Measurements from ENCODE around the gene ZNF789. TPM values are rescaled to one million over a fixed set of nuclear protein-coding genes. Genes with fewer than 3 reads are reported as not detected.

The ZNF789 gene
- total RNA-seq, 1 donor from 2014 or later, result 13.0 TPM

DNA sequence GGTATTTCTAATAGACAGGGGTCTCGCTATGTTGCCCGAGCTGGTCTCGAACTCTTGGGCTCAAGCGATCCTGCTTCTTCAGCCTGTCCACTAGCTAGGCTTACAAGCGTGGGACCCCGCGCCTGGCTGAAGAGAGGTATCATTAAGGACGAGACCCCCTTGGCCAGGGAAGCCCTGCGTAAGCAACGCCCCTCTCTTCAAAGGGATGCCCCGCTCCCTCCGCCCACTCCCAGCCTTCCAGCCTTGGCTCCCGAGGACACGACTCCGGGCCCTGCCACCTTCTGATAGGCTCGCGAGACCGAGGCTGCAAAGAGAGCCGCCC is 31.6 kb downstream of the ZNF789 start:
- no peak for DNase-seq (ENCODE audit: low spot score)

DNA sequence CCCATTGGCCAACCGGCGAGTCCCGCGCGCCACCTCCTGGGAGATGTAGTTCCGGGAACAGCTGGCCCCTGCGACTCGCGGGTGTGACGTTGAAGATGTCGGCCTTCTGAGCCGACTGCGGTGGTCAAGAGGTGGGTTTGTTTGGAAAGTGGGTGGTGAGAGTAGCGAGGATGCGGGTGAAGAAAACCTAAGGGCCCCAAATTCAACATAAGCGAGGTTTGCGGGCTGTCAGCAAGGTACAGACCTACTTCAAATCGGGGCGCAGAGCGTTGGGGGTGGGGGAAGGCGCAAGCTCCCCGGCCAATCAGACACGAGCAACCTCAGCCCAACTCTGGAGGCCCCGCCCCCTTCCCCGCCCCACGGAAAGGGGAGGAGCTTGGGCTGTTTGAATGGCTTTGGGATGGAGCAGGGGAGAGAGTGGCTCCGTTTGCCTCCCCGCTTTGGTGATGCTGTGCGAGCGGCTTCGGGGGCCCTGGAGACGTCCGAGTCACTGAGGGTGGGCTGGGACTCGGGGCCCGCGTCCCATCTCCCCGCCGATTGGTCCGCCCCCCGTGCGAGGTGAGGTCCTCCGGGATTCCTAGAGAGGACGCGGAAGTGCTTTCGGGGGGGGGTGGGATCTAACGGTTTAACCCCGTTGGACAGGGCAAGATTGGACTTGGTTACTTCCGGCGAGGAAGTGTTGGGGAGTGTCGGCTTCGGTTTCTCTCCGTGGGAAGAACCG is 32.1 kb downstream of the ZNF789 start, which contains the start of gene ZKSCAN5:
ZKSCAN5 (plus strand) TSS at position 60 of the 721 bp plus-strand sequence. CDS start 1,383 bp downstream, outside the sequence.
- DNase-seq (ENCODE audit: low spot score), result peak; percentile 98

DNA sequence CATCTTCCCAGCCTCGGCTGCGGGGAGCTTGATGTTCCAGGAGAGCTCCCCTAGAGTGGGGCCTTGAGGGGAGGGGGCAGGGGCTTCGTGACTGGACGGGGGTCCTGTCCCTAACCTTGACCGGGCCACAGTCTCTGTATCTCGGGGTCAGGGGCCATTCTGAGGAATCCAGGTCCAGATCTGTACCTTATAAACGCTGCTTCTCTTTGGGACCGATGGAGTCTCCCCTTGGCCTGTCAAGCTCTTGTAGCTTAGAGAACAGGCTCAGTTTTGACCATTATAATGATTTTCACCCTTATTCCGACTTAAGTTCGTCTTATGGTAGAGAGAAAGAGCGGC is 32.6 kb downstream of the ZNF789 start:
- DNase-seq (ENCODE audit: low spot score), result no peak

DNA sequence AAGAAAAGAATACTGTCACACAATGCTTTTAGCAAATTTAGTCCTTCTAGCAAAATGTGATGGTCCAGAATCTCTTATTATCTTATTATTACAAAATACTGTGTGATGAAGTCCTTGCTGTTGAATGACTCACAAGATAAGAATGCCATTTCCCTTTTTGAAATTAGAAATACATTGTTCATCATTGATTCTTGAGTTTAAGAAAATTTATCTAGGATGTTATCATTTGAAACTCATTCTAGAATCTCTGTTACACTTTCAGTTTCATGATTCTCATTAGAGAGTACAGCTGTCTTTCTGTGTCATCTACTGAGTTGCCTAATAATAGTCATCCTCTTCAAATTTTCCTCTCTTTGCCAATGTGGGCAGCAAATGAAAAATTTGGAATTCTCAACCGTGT is 41.4 kb downstream of the ZNF789 start:
- no peak for DNase-seq (ENCODE audit: low spot score)

DNA sequence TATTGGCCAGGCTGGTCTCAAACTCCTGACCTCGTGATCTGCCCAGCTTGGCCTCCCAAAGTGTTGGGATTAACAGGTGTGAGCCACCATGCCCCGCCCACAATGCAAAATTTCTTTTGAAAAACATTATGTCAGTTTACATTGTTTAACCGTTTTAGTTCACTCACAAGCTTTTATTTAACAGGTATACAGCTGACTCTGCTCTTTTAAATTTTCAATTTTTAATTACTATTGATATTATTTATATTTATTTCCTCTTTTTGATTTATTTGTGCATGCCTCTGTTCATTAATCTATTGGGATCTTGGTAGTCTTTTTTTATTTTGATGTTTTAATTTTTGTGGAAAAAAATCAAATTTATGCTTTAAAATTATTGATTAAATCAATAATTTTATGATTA is 48.7 kb downstream of the ZNF789 start:
- no peak for DNase-seq (ENCODE audit: low spot score)

DNA sequence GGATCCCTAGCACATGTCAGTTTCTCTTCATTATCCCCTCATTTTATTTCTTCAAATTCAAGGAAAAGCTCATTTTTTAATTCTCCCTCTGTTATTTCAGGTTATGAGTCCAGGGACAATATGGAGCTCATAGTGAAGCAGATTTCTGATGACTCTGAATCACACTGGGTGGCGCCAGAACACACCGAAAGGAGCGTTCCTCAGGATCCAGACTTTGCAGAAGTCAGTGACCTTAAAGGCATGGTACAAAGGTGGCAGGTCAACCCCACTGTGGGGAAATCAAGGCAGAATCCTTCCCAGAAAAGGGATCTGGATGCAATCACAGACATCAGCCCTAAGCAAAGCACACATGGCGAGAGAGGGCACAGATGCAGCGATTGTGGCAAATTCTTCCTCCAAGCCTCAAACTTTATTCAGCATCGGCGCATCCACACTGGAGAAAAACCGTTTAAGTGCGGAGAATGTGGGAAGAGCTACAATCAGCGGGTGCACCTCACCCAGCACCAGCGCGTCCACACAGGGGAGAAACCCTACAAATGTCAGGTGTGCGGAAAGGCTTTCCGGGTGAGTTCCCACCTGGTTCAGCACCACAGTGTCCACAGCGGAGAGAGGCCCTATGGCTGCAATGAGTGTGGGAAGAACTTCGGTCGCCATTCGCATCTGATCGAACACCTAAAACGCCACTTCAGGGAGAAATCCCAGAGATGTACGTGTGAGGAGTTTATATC is 53.2 kb downstream of the ZNF789 start:
- no peak for DNase-seq (ENCODE audit: low spot score)

DNA sequence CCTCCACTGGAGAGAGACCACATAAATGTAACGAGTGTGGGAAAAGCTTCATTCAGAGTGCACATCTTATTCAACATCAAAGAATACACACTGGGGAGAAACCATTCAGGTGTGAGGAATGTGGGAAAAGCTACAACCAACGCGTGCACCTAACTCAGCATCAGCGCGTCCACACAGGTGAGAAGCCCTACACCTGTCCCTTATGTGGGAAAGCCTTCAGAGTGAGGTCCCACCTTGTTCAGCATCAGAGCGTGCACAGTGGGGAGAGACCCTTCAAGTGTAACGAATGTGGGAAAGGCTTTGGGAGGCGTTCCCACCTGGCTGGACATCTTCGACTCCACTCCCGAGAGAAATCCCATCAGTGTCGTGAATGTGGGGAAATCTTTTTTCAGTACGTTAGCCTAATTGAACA is 58.7 kb downstream of the ZNF789 start:
- no peak for DNase-seq (ENCODE audit: low spot score)

DNA sequence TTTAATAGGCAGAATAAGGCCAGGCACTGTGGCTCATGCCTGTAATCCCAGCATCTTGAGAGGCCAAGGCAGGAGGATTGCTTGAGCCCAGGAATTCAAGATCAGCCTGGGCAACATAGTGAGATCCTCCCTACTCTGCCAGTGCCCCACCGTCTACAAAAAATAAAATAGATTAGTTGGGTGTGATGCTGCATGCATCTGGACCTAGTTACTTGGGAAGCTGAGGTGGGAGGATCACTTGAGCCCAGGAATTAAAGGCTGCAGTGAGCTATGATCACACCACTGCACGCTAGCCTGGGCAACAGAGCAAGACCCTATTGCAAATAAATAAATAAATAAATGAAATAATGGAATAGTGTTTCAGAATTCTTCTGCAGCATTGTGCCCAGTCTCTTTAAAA is 63.0 kb downstream of the ZNF789 start:
- DNase-seq (ENCODE audit: low spot score), result no peak

Other genes with a start within 250 kb of the ZNF789 start
- gene MYH16, start 200.1 kb upstream of the ZNF789 start, total RNA-seq, result 0.32 TPM
- gene ARPC1A, start 147.0 kb upstream of the ZNF789 start, total RNA-seq, result 140 TPM
- 123 TPM for gene ARPC1B, start 98.2 kb upstream of the ZNF789 start, total RNA-seq
- gene PDAP1, start 64.3 kb upstream of the ZNF789 start, total RNA-seq, result 83.7 TPM
- 77.8 TPM for gene BUD31, start 63.9 kb upstream of the ZNF789 start, total RNA-seq
- 4.9 TPM for gene PTCD1, start 34.1 kb upstream of the ZNF789 start, total RNA-seq
- 29.0 TPM for gene CPSF4, start 33.9 kb upstream of the ZNF789 start, total RNA-seq
- gene ATP5MF, start 6.7 kb upstream of the ZNF789 start, total RNA-seq, result 248 TPM
- gene ZNF394, start 27.4 kb downstream of the ZNF789 start, total RNA-seq, result 27.3 TPM
- 8.0 TPM for gene ZKSCAN5, start 31.8 kb downstream of the ZNF789 start, total RNA-seq
- 7.3 TPM for gene FAM200A, start 79.2 kb downstream of the ZNF789 start, total RNA-seq
- gene ZNF655, start 85.8 kb downstream of the ZNF789 start, total RNA-seq, result 52.5 TPM
- 0.35 TPM for gene TMEM225B, start 125.4 kb downstream of the ZNF789 start, total RNA-seq
- gene ZSCAN25, start 144.1 kb downstream of the ZNF789 start, total RNA-seq, result 16.8 TPM
- gene CYP3A5, start 207.1 kb downstream of the ZNF789 start, total RNA-seq, result 223 TPM

Data from mucosa of gallbladder (tissue), 1 donor.